ENCODE data around the gene HSPG2. TPM values are rescaled to one million over a fixed set of nuclear protein-coding genes. Genes with fewer than 3 reads are reported as not detected.

Gene HSPG2
- total RNA-seq, 1 experiment from 2014 or later = 58.9 TPM

GRCh38 chr1:21887216-21887736 is 49.8 kb downstream of the HSPG2 start:
- TF ChIP-seq, protein P1, sequence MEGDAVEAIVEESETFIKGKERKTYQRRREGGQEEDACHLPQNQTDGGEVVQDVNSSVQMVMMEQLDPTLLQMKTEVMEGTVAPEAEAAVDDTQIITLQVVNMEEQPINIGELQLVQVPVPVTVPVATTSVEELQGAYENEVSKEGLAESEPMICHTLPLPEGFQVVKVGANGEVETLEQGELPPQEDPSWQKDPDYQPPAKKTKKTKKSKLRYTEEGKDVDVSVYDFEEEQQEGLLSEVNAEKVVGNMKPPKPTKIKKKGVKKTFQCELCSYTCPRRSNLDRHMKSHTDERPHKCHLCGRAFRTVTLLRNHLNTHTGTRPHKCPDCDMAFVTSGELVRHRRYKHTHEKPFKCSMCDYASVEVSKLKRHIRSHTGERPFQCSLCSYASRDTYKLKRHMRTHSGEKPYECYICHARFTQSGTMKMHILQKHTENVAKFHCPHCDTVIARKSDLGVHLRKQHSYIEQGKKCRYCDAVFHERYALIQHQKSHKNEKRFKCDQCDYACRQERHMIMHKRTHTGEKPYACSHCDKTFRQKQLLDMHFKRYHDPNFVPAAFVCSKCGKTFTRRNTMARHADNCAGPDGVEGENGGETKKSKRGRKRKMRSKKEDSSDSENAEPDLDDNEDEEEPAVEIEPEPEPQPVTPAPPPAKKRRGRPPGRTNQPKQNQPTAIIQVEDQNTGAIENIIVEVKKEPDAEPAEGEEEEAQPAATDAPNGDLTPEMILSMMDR (IDR thresholded peaks at IDR 0.05; ENCODE audit: unreplicated experiment) = no peak
- BruUV-seq (replicated peaks) = no TSS peak
- H3K36me3 Mint-ChIP-seq (ENCODE audit: insufficient read depth, unreplicated experiment) = peaks cover 62% of the 10 kb centered on the region

GRCh38 chr1:21886486-21887215 is 50.5 kb downstream of the HSPG2 start:
- TF ChIP-seq, protein P1 (IDR thresholded peaks at IDR 0.05; ENCODE audit: unreplicated experiment) = no peak
- no peak for DNase-seq (ENCODE audit: unreplicated experiment)
- H3K4me3 Mint-ChIP-seq (ENCODE audit: unreplicated experiment) = no peak overlapping the region
- intact Hi-C loops (cut with micrococcal nuclease) = no loop called here
- no peaks in the 10 kb centered on the region for H3K27me3 Mint-ChIP-seq (ENCODE audit: insufficient read depth, unreplicated experiment)
- ChIA-PET CTCF (interaction anchor here (0.7 kb wide), 1 partner anchor 77 kb away, joined by 3 read pairs; no protein-coding TSS in a partner anchor), POLR2A (interaction anchor here (0.6 kb wide), 1 partner anchor 10 kb away, joined by 4 read pairs; no protein-coding TSS in a partner anchor)
- BruUV-seq (replicated peaks) = no TSS peak
- H3K36me3 Mint-ChIP-seq (ENCODE audit: insufficient read depth, unreplicated experiment) = peaks cover 63% of the 10 kb centered on the region
- no peak overlapping the region for H3K27ac Mint-ChIP-seq (ENCODE audit: low read depth, unreplicated experiment)
- H3K4me1 Mint-ChIP-seq (ENCODE audit: insufficient read depth, unreplicated experiment) = peaks cover under 1% of the 10 kb centered on the region
- no peaks in the 10 kb centered on the region for H3K9me3 Mint-ChIP-seq (ENCODE audit: unreplicated experiment)

More at GRCh38 chr1:21887216-21887736, 49.8 kb downstream of the HSPG2 start:
- Mint-ChIP-seq H3K27me3 (ENCODE audit: insufficient read depth, unreplicated experiment) (no peaks in the 10 kb centered on the region), H3K27ac (ENCODE audit: low read depth, unreplicated experiment) (no peak overlapping the region), H3K4me1 (ENCODE audit: insufficient read depth, unreplicated experiment) (peaks cover 4% of the 10 kb centered on the region), H3K9me3 (ENCODE audit: unreplicated experiment) (no peaks in the 10 kb centered on the region), H3K4me3 (ENCODE audit: unreplicated experiment) (no peak overlapping the region)
- no peak for DNase-seq (ENCODE audit: unreplicated experiment)
- CTCF ChIA-PET = interaction anchor here (0.7 kb wide), 1 partner anchor 76 kb away, joined by 3 read pairs; no protein-coding TSS in a partner anchor
- POLR2A ChIA-PET = interaction anchor here (0.6 kb wide), 1 partner anchor 9 kb away, joined by 4 read pairs; no protein-coding TSS in a partner anchor
- intact Hi-C loops (cut with micrococcal nuclease) = no loop called here

GRCh38 chr1:21885236-21886037 is 51.7 kb downstream of the HSPG2 start:
- Mint-ChIP-seq H3K4me3 (ENCODE audit: unreplicated experiment) (no peak overlapping the region), H3K9me3 (ENCODE audit: unreplicated experiment) (no peaks in the 10 kb centered on the region), H3K36me3 (ENCODE audit: insufficient read depth, unreplicated experiment) (peaks cover 67% of the 10 kb centered on the region), H3K27me3 (ENCODE audit: insufficient read depth, unreplicated experiment) (no peaks in the 10 kb centered on the region), H3K4me1 (ENCODE audit: insufficient read depth, unreplicated experiment) (no peaks in the 10 kb centered on the region), H3K27ac (ENCODE audit: low read depth, unreplicated experiment) (no peak overlapping the region)
- CTCF ChIA-PET = no interaction called here
- intact Hi-C loops (cut with micrococcal nuclease) = no loop called here
- TF ChIP-seq, protein P1 (IDR thresholded peaks at IDR 0.05; ENCODE audit: unreplicated experiment) = no peak
- no peak for DNase-seq (ENCODE audit: unreplicated experiment)
- no TSS peak for BruUV-seq (replicated peaks)
- POLR2A ChIA-PET = no interaction called here

Measured in MCF 10A (cell line).